ENCODE measurements around the gene GRIN2C.

The GRIN2C gene

DNA sequence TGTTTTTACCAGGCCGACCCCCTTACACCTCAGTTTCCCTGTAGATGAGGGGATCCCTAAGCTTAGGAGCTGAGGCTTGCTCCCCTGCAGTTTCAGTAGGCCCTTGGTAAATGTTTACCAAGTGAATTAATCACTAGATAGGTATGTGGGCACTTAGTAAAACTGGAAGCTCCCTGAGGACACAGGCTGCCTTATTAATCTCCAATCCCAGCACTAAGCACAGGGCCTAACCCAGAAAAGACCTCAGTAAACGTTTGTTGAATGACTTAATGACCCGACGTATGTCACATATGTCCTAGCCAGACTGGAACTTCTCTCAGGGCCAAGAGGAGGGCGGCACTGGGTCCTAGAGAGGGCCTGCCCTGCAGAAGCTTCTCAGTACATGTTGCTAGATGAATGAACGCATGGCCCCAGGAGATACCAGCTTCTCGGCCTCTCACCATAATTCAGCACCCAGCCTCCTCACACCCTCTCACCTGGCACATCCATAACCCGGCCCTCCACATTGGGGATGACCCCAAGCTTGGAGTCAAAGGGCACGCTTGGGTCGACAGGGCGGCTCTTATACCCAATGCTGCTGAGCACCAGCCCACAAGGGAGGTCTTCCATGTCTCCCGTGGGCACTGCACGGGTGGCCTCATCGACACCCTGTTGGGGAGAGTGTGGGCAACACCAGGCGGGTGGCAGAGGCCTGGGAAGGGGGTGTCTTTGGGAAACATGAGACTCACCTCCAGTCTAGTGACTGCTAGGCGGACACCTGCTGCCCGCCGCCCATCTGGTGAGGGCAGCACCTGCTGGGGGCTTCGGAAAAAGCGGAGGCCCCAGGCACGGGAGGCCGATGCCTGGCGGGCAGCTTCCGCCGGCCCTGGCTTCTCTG, 4.0 kb upstream of the GRIN2C start:
- DNase-seq, result no peak

DNA sequence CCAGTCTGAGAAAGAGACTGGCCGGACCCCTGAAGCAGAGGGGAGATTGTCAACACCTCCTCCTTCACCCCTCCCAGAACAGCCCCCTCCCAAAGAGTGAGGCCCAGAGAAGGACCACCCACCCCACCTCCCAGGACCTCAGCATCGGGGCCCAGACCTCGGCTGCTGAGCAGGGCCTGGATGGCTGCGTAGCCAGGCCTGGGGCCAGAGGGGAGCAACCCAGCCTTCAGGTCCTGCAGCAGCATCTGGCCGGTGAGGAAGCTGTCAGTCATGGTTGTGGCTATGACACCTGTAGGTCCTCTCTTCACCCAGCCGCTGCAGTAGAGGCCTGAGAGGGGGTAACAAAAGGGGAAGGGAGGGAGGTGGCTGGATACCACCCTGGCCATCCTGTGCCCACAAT, 3.2 kb upstream of the GRIN2C start:
- no peak for DNase-seq

- peak; percentile 87 for DNase-seq
Observed at GRCh38 chr17:74862108-74862901, 2.6 kb upstream of the GRIN2C start.

- no peak for DNase-seq
Observed at GRCh38 chr17:74861662-74862107, 2.0 kb upstream of the GRIN2C start.

DNA sequence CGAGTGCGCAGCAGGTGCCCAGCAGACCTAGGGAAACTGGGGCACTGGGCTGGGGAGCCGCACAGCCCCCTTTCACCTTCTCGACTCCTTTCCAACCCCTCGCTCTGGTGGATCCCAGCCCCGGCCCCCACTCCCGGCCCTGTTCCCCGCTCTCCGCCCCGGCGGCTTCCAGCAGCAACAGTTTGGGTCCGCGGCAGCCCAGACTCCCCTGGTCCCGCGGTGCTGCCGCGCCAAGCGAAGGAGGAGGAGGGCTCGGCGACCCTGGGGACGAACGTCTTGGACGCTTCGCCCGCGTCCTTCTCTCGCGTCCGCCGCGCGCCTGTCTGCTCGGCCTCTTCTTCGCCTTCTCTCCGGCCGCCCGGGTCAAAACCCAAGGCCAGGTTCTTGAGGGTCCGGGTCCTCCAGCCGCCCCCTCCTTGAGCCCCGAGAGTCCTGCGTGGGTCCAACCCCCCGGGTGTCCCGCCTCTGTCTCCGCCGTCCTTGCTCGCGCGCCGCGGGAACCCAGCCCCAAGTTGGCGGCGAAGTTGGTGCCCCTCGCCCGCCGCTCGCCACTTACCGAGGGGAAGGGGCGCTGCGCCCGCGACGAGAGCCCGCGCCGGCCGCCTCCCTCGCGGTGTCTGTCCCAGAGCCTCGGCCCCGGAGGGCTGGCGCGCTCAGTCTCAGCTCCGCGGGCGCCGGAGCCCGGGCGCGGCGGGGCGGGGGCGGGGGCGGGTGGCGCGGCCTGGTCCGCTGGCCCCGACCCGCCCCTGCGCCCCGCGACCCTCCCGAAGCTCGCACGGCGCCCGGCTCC, 1.4 kb upstream of the GRIN2C start:
- DNase-seq, result no peak

GRCh38 chr17:74860229-74860871, 665 bp upstream of the GRIN2C start:
- DNase-seq, result no peak

DNA sequence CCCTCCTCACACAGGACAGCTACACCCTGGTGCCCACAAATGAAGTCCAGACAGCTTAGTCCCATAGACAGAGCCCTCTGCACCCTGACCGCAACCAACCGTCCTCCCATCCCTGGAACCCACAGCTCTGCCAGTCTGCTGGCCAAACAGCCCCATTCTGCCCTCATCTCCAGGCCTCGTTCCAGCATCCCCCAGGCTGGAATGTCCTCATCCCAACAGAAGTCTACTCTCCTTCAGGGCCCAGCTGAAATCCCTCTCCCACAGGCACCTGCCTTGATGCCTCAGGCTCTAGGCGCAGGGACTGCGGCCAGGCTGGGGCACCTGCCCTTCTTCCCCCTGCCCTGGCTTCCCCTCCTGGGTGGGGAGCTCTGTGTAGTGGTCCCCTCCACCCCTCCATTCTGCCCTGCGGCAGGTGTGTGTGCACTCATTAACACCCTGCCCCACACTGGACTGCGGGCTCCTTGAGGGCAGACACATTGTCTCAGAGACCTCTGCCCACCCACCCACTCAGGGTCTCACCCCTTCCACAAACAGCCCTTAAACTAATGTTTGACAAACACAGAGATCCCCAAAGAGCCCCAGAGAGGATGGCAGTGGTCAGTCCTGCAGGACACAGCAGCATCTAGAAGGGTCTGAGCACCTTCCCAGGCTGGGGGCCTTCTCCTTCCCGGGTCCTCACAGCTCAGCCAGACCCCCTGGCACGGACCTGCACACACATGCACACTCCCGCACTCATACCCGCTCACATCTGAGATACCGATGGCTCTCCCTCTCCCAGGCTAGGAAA, 820 bp downstream of the GRIN2C start:
- no peak for DNase-seq

DNA sequence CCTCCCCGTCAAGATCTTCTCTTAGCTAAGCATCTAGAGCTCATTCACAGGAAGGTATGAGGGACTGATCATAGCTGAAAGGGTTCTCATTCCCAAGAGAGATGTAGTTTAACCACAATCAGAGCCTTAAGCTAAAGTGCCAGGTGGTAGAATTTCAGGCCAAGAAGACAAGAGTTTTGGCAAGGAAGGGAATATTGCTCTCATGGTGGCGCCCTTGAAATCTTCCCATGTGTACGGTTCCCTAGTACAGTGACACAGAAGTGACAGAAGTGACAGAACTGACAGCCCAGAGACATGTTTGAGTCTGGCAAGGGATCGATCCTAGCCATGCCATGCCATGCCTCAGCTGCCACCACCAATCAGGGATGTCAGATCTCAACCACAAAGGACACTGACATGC, 2.5 kb downstream of the GRIN2C start:
- no peak for DNase-seq

DNA sequence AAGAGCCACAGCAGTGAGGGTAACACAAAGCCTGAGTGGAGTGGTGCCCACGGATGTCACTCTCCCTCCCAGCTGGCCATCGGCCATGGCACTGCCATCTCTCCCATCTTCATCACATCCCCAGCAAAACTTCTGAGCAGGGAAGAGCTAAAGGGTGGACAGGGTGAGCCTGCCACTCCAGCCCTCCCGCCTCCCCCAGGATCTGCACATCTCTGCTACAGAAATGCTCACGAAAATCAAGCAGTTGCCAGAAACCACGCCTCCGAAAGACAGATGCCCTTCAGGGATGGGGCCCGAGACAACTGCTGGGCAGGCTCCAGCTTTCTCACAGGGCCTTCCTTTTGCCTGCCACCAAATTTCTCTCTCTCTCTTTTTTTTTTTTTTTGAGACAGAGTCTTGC, 3.6 kb downstream of the GRIN2C start:
- no peak for DNase-seq

DNA sequence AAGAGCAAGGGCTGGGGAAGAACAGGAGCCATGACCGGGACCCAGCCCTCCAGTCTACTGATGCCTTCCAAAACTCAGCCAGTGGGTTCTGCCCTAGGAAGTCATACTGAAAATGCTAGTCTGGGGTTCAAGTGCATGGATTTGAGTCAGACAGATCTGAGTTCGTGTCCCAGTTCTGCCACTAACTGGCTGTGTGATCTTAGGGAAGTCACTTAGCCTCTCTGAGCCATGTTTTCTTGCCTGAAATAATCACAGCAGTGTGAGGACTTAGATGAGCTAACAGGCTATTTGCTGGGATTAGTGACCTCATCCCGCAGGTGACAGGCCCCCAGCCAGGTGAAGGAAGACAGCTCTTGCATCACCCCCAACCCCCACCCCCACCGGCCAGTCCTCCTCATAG, 4.4 kb downstream of the GRIN2C start:
- no peak for DNase-seq

DNA sequence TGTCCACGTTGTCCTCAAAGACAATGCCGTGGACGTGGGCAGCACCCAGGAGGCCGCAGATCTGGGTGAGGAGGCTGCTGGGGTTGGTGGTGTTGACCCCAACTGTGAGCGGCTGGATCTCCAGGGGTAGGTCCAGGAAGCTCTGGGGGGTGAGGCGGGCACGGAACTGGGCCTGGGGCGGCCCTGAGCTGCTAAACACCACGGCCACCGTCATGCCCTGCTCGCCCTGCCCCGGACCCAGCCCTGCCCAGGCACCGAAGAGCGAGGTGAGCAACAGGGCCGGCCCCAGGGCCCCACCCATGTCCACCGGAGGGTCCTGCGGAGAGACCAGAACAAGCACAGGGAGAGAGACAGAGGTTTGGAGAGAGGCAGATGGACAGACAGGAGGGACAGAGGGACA, 4.9 kb downstream of the GRIN2C start:
- no peak for DNase-seq

DNA sequence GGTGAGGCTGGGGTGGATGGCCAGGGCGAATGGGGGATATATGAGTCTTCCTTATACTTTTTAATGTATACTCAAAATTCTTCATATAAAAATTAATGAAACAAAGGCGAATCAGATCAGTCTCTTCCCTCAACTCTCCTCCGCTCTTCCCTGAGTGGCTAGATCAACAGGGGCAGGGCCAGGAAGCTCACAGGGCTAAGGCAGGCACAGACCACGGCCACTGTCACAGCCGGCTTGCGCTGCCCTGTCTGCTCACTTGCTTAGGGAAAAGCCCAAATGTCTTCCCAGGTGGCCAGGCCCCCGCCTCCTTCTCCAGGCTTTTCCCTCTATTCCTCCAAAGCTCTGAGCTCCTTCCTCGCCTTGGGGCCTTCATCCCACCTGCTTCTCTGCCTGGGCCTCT, 6.0 kb downstream of the GRIN2C start:
- DNase-seq, result no peak

DNA sequence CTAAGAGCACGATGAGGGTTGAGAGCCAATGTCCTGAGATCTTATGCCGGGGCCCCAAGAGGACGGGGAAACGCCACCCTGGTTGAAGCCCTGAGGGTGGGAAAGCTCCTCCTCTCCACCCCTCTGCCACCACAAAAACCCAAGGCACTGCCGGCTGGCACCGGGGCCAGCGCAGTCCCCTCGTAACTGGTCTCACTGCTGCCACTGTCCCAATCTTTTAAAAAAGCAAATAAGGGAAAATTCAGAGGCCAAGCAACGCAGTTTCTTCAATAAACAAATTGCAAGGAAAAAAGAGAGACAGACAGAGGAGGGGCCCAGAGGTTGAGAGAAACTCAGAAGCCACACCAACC, 6.7 kb downstream of the GRIN2C start:
- DNase-seq, result no peak

GRCh38 chr17:74852237-74853047, 7.2 kb downstream of the GRIN2C start:
- DNase-seq, result peak; percentile 69

GRCh38 chr17:74851612-74852236, 8.0 kb downstream of the GRIN2C start:
- DNase-seq, result no peak

DNA sequence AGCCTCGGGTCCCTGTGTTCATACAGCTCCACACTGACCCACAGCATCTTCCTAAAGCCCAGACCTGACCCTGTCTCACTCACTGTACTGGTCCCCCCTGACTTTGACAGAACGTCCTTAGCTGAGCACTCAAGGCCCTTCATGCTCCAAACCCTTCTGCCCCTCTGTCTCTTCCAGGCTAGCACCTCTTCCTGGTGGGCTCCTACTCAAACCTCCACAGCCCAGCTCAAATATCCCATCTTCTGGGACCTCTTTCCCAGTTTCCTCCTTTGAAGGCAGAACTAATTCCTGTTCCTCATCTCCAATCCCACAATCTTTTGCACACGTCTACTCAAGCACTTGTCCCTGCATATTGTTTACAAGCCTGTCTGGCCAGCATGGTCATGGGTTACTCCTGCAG, 8.8 kb downstream of the GRIN2C start:
- DNase-seq, result no peak

GRCh38 chr17:74850310-74850709, 9.4 kb downstream of the GRIN2C start:
- no peak for DNase-seq

- no peak for DNase-seq
Observed at GRCh38 chr17:74848656-74849399, 10.9 kb downstream of the GRIN2C start.

- no peak for DNase-seq
Observed at GRCh38 chr17:74846621-74847020, 13.1 kb downstream of the GRIN2C start.

GRCh38 chr17:74843352-74843627, 16.4 kb downstream of the GRIN2C start:
- no peak for DNase-seq
